IMR-90 (cell line): Measurements from ENCODE around the gene C1GALT1. TPM values are rescaled to one million over a fixed set of nuclear protein-coding genes. Genes with fewer than 3 reads are reported as not detected.
"Not testable (repeated sequence)": the region's sequence is repeated elsewhere in the genome, so short reads cannot be mapped to it uniquely, and the experiment has no call there.

Experiments used
- ATAC-seq: fragments of 200-7000 bp; cut with Tn5 transposase; 2 replicates; pipeline ENCODE4 v1.9.1; 2020; ENCODE audit warnings: low read depth, mild to moderate bottlenecking, moderate library complexity
- BruUV-seq: library from RNA; stranded (reverse); fragments of 400-500 nt; replicated peaks from 2 replicates; lab custom pipeline; 2021; lab: Mats Ljungman, UMichigan
- CTCF ChIA-PET: fragments of 300-600 bp; formaldehyde crosslinking; extraction: SDS; loops from one replicate; lab custom pipeline; 2021; ENCODE audit warnings: antibody characterized with exemption; lab: Yijun Ruan, JAX
- POLR2A ChIA-PET: fragments of 300-600 bp; sonication (Branson Sonifier 250); formaldehyde crosslinking; loops from one replicate; lab custom pipeline; 2022; ENCODE audit warnings: antibody characterized with exemption; ENCODE audit not compliant: unreplicated experiment; lab: Charles Lee
- DNase-seq: peaks from one replicate; pipeline ENCODE4 v3.0.0; 2013
- H2AFZ ChIP-seq: replicated peaks from 2 replicates; pipeline ENCODE3; 2013; ENCODE audit warnings: low read length, mild to moderate bottlenecking; ENCODE audit not compliant: poor library complexity
- H2AK5ac ChIP-seq: 2 replicates; pipeline ENCODE4 v1.6.1; 2013; ENCODE audit warnings: low read depth, low read length, inconsistent platforms
- H2AK9ac ChIP-seq: replicated peaks from 2 replicates; pipeline ENCODE3; 2013; ENCODE audit warnings: mild to moderate bottlenecking, low read depth, low read length, moderate library complexity; ENCODE audit not compliant: poor library complexity
- H2BK120ac ChIP-seq: 2 replicates; pipeline ENCODE4 v1.6.1; 2013; ENCODE audit warnings: low read depth, low read length, inconsistent platforms
- H2BK15ac ChIP-seq: 3 replicates; pipeline ENCODE4 v1.6.1; 2013; ENCODE audit warnings: low read depth, low read length, inconsistent platforms
- H2BK20ac ChIP-seq: 2 replicates; pipeline ENCODE4 v1.6.1; 2013; ENCODE audit warnings: low read depth, mild to moderate bottlenecking, inconsistent platforms, low read length, moderate library complexity
- H2BK5ac ChIP-seq: 2 replicates; pipeline ENCODE4 v1.6.1; 2013; ENCODE audit warnings: mild to moderate bottlenecking, low read depth, low read length, inconsistent platforms; ENCODE audit not compliant: poor library complexity, severe bottlenecking
- H3K14ac ChIP-seq: replicated peaks from 2 replicates; pipeline ENCODE4 v1.6.1; 2013; ENCODE audit warnings: low read depth, low read length, inconsistent platforms
- H3K18ac ChIP-seq: 2 replicates; pipeline ENCODE4 v1.6.1; 2013; ENCODE audit warnings: low read depth, low read length, control low read depth
- H3K23ac ChIP-seq: 2 replicates; pipeline ENCODE4 v1.6.1; 2013; ENCODE audit warnings: low read depth, low read length, inconsistent platforms
- H3K27ac ChIP-seq: 2 replicates; pipeline ENCODE4 v1.5.1; 2013; ENCODE audit warnings: mild to moderate bottlenecking, control low read depth, low read length; ENCODE audit not compliant: insufficient read depth
- H3K27me3 ChIP-seq: 2 replicates; pipeline ENCODE4 v1.6.1; 2013; ENCODE audit warnings: low read length; ENCODE audit not compliant: control insufficient read depth, insufficient read depth
- H3K36me3 ChIP-seq: 2 replicates; pipeline ENCODE4 v1.6.1; 2013; ENCODE audit warnings: low read length, mixed read lengths; ENCODE audit not compliant: control insufficient read depth, insufficient read depth
- H3K4ac ChIP-seq: 2 replicates; pipeline ENCODE4 v1.6.1; 2013; ENCODE audit warnings: low read depth, low read length, inconsistent platforms
- H3K4me1 ChIP-seq: 2 replicates; pipeline ENCODE4 v1.6.1; 2013; ENCODE audit warnings: low read length, mixed read lengths; ENCODE audit not compliant: control insufficient read depth, insufficient read depth
- H3K4me2 ChIP-seq: 2 replicates; pipeline ENCODE4 v1.6.1; 2013; ENCODE audit warnings: low read depth, mild to moderate bottlenecking, control low read depth, low read length, moderate library complexity
- H3K4me3 ChIP-seq: 2 replicates; pipeline ENCODE4 v1.5.1; 2013; ENCODE audit warnings: low read depth, mild to moderate bottlenecking, control low read depth, low read length, moderate library complexity; ENCODE audit not compliant: insufficient read depth
- H3K56ac ChIP-seq: 2 replicates; pipeline ENCODE4 v1.6.1; 2013; ENCODE audit warnings: low read length, inconsistent platforms; ENCODE audit not compliant: insufficient read depth; ENCODE audit errors: extremely low read depth
- H3K79me1 ChIP-seq, 2 experiments: 2 replicates each; pipeline ENCODE4 v1.6.1; 2013; ENCODE audit warnings: low read length in 2 of 2, inconsistent platforms in 1 of 2, low read depth in 1 of 2
- H3K9ac ChIP-seq: 2 replicates; pipeline ENCODE4 v1.6.1; 2013; ENCODE audit warnings: low read depth, low read length, control low read depth
- H3K9me1 ChIP-seq: 2 replicates; pipeline ENCODE4 v1.6.1; 2013; ENCODE audit warnings: low read length, inconsistent platforms; ENCODE audit not compliant: insufficient read depth
- H3K9me3 ChIP-seq: 2 replicates; pipeline ENCODE4 v1.6.1; 2013; ENCODE audit warnings: low read length; ENCODE audit not compliant: control insufficient read depth, insufficient read depth
- H4K20me1 ChIP-seq: 2 replicates; pipeline ENCODE4 v1.6.1; 2013; ENCODE audit warnings: low read length, inconsistent platforms; ENCODE audit not compliant: insufficient read depth
- H4K5ac ChIP-seq: 2 replicates; pipeline ENCODE4 v1.6.1; 2013; ENCODE audit warnings: mild to moderate bottlenecking, low read depth, low read length, control low read depth
- H4K8ac ChIP-seq, 2 experiments: 2 replicates each; pipeline ENCODE4 v1.6.1; 2013; ENCODE audit warnings: low read depth in 2 of 2, low read length in 2 of 2, control low read depth in 1 of 2, inconsistent platforms in 1 of 2
- H4K91ac ChIP-seq: 2 replicates; pipeline ENCODE4 v1.6.1; 2013; ENCODE audit warnings: low read depth, low read length, inconsistent platforms; ENCODE audit not compliant: insufficient read depth
- WGBS, 2 experiments: methylation state at CpG; one replicate each; pipeline versions ENCODE4 v1.1.5 to v1.1.7; 2013; ENCODE audit warnings: missing lambda C conversion rate in 2 of 2; ENCODE audit not compliant: insufficient read length in 1 of 2; ENCODE audit errors: extremely low coverage in 2 of 2; 5-methylcytosine and 5-hydroxymethylcytosine counted together
- dilution Hi-C: fragments of 300-500 bp; cut with HindIII; formaldehyde crosslinking; loops from one replicate; pipeline ENCODE4 v1.14.3; 2018; ENCODE audit warnings: low sequenced_read_pairs; ENCODE audit not compliant: unreplicated experiment
- in situ Hi-C: fragments of 300-500 bp; cut with MboI; formaldehyde crosslinking; loops from 3 replicates; pipeline ENCODE4 v1.14.3; 2019; ENCODE audit warnings: low sequenced_read_pairs, inconsistent platforms, mixed read lengths
- intact Hi-C: fragments of 100-400 bp; cut with micrococcal nuclease; formaldehyde crosslinking; loops from 2 replicates; pipeline ENCODE4 v1.10.0; 2022
- polyA plus RNA-seq, 3 experiments: library from polyadenylated mRNA; depleted of rRNA; stranded (reverse); fragments of >200 nt; gene quantifications; 2 replicates each; pipeline ENCODE4 v1.2.3, GENCODE V29; 2012; ENCODE audit warnings: low replicate concordance in 1 of 3
- total RNA-seq: library from RNA; depleted of rRNA; stranded (reverse); fragments of >200 nt; gene quantifications from 2 replicates; pipeline ENCODE4 v1.2.3, GENCODE V29; 2012

Gene C1GALT1
- total and polyA plus RNA-seq, 2 of the 4 experiments (the other 2 are of a cell fraction): 11.6 to 12.2 TPM

DNA sequence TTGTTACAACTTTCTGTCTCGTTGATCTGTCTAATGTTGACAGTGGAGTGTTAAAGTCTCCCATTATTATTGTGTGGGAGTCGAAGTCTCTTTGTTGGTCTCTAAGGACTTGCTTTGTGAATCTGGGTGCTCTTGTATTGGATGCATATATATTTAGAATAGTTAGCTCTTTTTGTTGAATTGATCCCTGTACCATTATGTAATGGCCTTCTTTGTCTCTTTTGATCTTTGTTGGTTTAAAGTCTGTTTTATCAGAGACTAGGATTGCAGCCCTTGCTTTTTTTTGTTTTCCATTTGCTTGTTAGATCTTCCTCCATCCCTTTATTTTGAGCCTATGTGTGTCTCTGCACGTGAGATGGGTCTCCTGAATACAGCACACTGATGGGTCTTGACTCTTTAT is 17.2 kb downstream of the C1GALT1 start:
- dilution Hi-C loops, H2AK9ac ChIP-seq, intact Hi-C loops, H3K36me3 ChIP-seq, H3K27ac ChIP-seq, H2BK15ac ChIP-seq, H4K20me1 ChIP-seq, H2AK5ac ChIP-seq, H4K5ac ChIP-seq, H3K4me1 ChIP-seq, H3K14ac ChIP-seq, H3K4ac ChIP-seq, H2AFZ ChIP-seq, H2BK5ac ChIP-seq, H3K9me1 ChIP-seq, H3K79me1 ChIP-seq, DNase-seq, H2BK20ac ChIP-seq, H3K9me3 ChIP-seq, H3K4me3 ChIP-seq, in situ Hi-C loops, BruUV-seq, ATAC-seq, H3K23ac ChIP-seq, POLR2A ChIA-PET, H4K91ac ChIP-seq, H3K4me2 ChIP-seq, H4K8ac ChIP-seq, H2BK120ac ChIP-seq, H3K56ac ChIP-seq, CTCF ChIA-PET, H3K27me3 ChIP-seq, H3K9ac ChIP-seq, H3K18ac ChIP-seq: not testable (repeated sequence)
- WGBS, 2 experiments: no CpG with 5 or more reads among the region's 3 CpGs

DNA sequence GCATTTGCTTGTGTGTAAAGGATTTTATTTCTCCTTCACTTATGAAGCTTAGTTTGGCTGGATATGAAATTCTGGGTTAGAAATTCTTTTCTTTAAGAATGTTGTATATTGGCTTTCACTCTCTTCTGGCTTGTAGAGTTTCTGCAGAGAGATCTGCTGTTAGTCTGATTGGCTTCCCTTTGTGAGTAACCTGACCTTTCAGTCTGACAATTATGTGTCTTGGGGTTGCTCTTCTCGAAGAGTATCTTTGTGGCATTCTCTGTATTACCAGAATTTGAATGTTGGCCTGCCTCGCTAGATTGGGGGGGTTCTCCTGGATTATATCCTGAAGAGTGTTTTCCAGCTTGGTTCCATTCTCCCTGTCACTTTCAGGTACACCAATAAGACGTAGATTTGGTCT is 17.9 kb downstream of the C1GALT1 start:
- H3K14ac ChIP-seq, H3K9me1 ChIP-seq, H3K23ac ChIP-seq, H3K79me1 ChIP-seq, H4K5ac ChIP-seq, H3K4ac ChIP-seq, H3K36me3 ChIP-seq, H3K4me3 ChIP-seq, H2BK15ac ChIP-seq, H3K27me3 ChIP-seq, H3K9ac ChIP-seq, POLR2A ChIA-PET, H3K4me2 ChIP-seq, CTCF ChIA-PET, in situ Hi-C loops, ATAC-seq, DNase-seq, H4K8ac ChIP-seq, H4K20me1 ChIP-seq, H3K27ac ChIP-seq, H3K18ac ChIP-seq, dilution Hi-C loops, H2BK5ac ChIP-seq, BruUV-seq, intact Hi-C loops, H2BK120ac ChIP-seq, H3K56ac ChIP-seq, H3K4me1 ChIP-seq, H2AFZ ChIP-seq, H4K91ac ChIP-seq, H2AK5ac ChIP-seq, H2BK20ac ChIP-seq, H3K9me3 ChIP-seq, H2AK9ac ChIP-seq: not testable (repeated sequence)
- WGBS, 2 experiments: 100% methylated on average over 1 of the region's 3 CpGs; no CpG with 5 or more reads in 1 of the 2 experiments
